Activated CD8-positive, alpha-beta memory T cell treated with anti-CD3 and anti-CD28 coated beads for 24 hours (primary cell): Measurements from ENCODE around the gene RETREG1.
"Not testable (repeated sequence)": the region's sequence is repeated elsewhere in the genome, so short reads cannot be mapped to it uniquely, and the experiment has no call there.

ENCODE experiments used
- DNase-seq: peaks from one replicate; pipeline ENCODE4 v3.0.0-alpha.2; 2020

RETREG1 gene

DNA sequence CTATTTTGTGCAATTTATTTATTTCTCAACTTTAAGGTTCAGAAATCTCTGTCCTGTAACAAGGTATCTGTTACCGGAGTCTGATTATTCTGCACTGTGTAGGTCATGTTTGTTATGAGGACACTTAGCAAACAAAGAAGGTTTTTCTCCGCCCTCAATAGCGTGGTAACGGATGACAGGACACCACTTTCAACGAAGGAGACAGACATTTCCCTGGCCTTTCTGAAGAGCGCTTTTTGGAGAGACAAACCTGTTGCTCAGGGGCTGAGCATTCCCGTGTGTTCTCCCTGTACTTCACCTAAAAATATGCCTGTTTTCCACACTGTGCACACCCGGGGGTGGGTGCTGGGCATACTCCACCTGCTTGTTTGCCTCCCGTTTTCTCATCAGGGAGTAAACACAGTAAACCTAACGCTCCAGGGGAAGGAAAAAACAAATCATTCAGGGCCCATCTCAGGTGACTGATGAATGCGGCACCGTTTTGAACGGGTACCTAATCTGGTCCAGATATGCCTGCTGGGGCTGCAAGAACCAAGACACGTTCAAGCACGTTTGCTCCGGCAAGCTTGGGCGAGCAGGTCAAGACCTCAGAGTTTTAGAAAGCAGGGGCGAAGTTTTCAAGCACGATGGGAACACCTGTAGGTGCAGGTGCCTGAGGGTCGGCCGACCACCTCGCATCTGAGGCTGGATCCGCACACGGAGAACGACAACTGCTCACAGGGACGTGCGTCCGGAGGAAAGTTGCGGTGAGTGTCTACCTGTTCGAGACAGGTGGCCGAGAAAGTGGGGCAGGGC is 859 bp downstream of the RETREG1 start:
- peak; percentile 69 for DNase-seq

DNA sequence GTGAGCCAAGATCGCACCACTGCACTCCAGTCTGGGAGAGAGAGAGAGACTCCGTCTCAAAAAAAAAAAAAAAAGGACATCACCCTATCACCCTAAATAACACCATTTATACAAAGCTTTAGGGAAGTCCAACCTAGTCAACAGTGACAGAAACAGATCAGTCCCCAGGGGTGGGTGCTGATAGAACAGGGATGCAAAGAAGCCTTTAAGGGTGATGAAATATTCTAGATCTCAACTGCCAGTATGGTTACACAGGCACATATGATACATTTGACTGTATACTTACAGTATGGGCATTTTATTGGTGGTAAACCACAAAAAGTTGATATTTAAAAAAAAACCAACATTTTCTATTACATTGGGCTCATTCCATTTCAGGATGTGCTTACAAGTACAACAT is 4.8 kb downstream of the RETREG1 start:
- no peak for DNase-seq

DNA sequence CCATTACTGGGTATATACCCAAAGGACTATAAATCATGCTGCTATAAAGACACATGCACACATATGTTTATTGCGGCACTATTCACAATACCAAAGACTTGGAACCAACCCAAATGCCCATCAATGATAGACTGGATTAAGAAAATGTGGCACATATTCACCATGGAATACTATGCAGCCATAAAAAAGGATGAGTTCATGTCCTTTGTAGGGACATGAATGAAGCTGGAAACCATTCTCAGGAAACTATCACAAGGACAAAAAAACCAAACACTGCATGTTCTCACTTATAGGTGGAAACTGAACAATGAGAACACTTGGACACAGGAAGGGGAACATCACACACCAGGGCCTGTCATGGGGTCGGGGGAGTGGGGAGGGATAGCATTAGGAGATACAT is 5.9 kb downstream of the RETREG1 start:
- DNase-seq: not testable (repeated sequence)

DNA sequence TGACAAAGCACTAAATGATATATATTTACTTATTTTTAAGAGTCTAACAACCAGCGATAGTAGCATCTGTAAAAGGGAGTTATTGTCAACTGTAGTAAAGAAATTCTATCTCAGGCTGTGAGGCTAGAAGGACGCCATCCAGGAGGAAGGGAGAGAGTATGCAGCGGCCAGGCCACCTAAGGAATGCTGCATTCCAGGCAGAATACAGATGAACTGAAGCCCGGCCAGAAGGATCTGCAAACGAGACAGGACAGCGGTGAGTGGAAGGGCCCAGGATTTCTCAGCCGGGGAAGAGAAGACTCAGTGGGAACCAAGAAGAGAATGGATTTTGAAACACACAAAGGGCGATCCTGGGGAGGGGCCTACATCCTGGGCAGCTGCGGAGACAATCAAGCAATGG is 7.4 kb downstream of the RETREG1 start:
- DNase-seq: no peak

DNA sequence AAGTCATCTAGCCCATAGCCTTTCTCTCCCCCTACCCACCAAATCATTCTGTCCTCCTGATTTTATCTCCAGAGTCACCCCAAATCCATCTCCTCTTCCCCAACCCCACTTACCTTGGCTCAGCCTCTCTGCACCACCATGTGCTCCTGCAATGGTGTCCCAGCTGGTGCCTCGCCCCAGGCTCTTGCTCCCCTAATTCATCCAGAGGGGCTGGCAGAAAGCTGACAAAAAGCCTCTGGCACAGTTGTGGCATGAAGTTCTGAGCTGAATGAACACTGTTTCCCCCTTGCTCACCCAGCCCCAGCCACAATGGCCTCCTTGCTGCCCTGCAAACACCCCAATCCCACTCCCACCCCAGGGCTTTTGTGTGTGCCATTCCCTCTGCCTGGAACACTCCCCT is 10.2 kb downstream of the RETREG1 start:
- DNase-seq: peak; percentile 51

DNA sequence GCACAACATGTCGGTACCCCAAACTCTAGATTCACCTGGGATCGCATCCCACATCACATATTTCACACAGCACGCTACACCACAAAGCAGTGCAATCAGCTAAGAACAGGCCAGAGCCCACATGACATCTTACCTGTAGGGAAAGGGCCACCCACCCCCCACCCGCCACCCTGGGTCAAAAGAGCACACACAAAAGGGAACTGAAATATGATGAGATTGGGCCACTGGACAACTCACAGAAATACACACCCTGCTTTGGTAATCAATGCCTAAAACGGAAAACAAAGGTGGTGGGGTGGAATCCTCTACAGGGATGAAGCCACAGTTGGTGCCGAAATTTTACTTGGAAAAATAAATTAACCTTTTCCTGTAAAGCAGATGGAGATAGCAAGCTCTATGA is 13.1 kb downstream of the RETREG1 start:
- no peak for DNase-seq

DNA sequence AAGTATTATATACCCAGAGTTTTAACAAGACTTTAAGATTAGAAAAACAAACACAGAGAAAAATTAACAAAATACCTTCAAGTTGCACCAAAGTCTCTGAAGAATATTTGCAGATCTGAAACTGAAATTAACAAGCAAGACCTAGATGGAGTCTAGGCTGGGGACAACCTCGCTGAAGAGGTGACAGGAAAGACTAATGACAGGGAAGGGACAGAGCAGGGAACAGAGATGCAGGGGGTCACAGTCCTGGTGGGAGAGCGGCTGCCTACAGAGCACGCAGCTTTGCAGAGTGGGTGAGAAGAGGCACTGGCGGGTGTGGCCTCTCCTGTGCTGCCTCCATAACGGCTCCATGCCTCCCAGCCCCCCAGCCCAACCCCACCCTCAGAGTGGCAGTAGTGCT is 13.5 kb downstream of the RETREG1 start:
- no peak for DNase-seq

DNA sequence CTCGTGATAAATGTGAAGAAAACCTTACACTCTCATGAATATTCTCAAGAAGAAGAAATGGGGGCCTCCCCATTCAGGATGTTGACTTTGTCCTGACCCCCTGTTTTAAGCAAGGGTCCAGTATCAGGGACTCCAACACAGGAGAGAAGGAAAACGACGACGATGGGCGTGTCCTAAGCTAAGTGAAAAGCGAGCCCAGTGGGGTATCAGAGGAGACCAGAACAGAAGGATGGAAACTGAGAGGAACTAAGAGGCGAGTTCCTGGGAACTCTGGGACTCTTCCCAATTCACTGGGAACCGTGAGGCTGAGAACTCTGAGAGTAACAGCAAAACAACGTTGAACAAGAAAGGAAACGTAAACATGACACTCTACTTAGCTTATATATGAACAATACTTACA is 14.6 kb downstream of the RETREG1 start:
- no peak for DNase-seq

DNA sequence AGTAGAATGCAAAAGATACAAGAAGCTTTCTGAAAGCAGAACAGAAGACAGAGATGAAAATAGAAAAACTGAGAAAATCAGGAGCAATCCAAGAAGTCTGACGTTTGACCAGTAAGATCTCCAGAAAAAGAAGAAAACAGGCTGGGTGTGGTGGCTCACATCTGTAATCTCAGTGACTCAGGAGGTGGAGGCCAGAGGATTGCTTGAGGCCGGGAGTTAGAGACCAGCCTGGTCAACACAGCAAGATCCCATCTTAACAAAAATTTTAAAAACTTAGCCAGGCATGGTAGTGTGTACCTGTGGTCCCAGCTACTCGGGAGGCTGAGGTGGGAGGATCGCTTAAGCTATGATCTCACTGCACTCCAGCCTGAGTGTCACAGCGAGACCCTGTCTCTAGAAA is 15.9 kb downstream of the RETREG1 start:
- DNase-seq: no peak

DNA sequence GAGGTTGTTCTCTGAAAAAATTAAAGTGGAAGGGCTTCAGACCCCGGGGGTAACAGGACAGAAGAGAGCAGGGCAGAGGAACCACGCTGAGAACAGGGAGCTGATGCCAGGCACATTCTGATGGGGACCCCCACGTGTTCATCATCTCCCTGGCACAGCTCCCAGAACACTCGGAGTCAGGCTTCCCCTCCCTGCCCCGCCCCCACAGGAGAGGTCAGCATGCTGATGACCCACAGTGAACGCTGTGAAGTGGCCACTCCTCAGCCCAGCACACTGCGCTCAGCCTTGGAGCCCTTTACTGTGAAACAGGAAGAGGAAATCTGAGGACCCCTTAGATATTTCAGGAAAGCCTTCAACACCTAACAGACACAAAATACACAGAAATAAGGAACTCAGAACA is 16.4 kb downstream of the RETREG1 start:
- no peak for DNase-seq

DNA sequence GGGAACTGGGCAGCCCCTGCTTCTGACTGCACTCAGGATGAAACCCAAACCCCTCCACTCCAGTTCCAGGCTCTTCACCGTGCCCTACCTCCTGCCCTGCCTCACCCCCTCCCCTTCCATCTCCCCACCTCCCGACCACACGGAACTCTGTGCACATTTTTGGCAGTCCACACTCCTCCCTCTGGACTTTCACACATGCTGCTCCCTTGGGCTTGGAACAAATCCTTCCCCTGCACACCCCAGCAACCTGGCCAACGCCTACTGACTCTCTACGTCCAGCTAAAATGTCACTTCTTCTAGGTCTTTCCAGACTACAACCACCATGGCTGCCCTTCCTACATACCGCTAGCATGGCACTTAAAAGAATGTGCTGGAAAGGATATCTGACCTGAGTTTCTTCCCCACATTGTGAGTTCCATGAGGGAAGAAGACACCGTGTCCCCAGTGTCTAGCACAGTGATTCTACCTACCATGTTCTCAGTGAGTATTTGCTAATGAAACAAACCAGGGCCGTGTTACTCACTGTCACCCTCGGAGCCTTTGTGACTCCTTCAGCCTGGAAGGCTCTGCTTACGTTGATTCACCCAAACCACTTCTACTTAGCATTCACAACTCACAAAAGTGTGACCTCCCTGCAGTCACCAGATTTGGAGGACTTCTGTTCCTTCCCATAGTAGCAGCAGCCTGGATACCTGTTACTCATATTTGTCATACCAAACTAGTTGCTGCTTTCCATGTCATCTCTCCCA is 18.7 kb downstream of the RETREG1 start:
- no peak for DNase-seq

DNA sequence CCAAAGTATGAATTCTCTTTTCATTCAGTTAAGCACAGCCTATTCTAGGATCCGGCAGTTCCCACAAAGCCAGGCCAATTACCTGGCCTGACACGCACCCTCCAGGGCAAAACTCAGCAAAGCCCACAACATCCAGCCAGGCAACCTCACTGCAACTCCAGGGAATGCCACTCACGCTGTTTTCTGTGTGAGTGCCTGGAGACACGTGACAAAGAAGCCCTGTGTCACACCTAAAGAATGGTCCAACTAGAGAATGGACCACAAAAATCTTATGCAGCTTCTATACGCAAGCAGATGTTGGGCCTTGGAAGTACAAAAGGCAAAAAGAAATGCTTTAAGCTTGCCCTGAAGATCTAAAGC is 20.2 kb downstream of the RETREG1 start:
- DNase-seq: peak; percentile 47

DNA sequence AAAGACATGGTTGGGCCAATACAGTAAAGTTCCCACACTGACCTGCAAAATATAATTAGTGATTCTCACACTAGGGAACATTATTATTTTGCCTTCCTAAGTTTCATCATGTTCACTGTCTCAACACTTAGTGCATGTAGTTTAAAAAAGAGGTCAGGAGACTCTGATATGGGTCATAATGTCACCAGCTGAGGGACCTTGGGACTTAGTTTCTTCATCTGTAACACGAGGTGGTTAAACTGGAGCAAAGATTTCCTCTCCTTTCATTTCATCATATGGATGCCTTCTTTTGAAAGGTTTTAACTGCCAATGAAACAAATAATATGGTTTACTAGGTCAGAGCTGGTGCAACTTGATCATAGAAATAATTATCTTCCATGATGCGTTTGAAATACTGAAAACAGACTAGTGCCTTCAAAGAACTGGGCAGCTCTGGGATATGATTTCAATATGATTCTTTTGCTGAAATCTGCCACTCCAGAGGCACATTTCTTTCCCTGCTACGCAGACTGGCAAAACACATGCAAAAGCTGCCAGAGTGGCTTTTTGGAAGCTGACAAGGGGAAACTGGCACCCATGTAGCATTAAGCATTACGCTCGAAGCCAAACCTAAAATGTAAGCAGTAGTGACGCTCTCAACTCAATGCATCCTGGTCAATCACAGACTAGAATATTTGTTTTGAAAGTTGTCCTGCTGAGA is 20.8 kb downstream of the RETREG1 start:
- DNase-seq: no peak

DNA sequence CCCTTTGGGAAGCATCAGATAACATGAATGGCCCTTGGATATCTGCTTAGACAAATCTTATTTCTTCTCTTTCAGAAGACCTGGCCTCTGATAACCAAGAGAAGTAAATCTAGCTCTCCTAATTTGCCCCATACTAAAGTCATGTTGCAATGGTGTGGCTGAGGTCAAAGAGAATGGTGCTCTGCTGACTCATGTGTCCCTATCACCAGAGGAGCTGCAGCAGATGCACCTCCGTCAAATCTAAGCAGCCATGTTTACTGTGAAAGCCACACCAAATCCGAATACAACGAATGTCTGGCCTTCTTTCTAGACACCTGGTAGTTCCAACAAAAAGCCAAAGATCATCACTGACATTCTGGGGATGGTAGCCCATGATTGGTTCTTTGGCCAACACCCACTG is 23.2 kb downstream of the RETREG1 start:
- no peak for DNase-seq

DNA sequence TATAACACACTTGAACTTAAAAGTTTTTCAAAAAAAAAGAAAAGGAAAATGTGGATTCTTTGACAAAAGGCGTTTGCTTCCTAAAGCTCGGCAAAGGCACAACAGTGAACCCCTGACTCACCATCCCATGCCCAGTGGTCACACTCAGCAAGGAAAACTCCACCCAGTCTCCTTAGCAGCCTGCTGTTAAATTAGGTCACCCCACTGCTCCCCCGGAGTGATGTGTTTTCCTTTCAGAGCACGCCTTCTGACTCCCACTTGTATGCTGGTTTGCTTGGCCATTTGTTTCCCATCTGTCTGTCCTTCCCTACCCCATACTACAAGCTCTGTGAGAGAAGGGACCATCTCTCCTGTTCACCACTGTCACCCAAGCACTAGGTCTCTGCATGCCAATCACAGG is 23.8 kb downstream of the RETREG1 start:
- DNase-seq: no peak

DNA sequence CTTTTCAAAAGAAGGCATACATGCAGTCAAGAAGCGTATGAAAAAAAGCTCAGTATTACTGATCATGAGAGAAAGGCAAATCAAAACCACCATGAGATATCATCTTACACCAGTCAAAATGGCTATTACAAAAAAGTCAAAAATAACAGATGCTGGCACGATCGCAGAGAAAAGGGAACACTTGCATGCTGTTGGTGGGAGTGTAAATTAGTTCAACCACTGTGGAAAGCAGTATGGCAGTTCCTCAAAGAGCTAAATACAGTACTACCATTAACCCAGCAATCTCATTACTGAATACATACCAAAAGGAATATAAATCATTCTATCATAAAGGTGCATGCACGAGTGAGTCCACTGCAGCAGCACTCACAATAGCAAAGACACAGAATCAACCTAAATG is 24.5 kb downstream of the RETREG1 start:
- no peak for DNase-seq

DNA sequence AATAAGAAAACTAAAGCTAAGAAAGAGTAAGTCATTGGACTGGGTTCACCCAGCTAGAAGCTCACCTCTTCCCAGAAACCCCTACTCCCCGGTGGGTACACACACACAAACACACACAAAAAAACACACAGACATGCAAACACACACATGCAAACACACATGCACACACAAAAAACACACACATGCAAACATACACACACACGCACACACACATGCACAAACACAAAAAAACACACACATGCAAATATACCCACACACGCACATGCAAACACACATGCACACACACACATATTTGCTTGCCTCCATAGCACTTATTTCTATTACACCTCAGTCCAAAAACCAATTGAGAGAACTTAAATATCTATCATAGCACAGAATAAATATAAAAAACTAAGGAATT is 26.1 kb downstream of the RETREG1 start:
- no peak for DNase-seq

DNA sequence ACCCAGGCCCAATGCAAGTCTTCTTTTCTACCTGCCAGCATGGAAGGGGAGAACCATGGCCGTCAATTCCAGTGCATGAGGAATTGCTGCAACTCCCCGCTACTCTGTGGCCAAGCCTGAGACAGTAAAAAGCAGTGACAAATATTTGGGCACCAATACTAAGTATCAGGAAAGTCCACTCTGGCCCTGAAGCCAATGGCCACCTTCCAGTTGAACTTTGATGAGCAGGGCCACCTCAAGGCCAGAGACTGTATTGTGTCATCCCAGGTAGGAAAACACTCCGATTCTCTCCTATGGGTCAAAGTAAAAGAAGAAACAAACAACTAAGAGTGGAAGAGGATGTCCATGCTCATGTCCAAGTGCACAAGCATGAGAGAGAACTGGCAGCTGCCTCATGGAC is 27.1 kb downstream of the RETREG1 start:
- no peak for DNase-seq

DNA sequence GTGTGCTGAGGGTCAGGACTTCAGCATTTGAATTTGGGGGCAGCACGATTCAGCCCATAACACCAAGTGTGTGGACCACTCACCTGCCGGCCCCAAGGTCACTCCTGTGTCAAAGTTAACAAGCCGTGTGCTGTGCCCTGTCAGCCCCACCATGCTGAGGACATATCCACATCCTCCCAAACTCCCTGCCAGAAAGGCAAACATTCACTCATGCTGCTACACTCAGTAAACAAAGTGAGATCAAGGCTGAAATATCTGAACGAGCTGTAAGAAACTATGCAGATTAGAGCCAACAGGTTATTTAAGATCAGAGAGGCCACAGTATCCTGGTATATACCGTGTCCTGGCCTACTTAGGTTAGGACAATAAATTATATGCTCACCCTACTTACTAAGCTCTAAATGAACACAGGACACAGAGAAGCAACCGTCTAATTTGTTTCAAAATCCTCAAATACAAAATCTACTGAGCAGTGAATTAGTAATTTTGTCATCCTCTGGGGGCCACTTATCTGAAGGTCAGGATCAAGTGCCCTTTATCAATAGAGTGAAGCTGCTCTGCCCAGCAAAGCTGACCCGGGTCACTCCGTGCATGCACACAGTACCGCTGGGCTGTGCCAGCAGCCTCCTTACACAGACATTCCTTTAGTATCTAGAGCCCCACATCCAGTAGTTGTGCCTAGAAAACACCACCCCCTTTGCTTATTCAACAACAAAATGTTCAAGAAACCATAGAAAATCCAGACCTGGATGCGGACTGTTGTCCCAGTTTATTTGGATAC is 28.2 kb downstream of the RETREG1 start:
- DNase-seq: no peak

DNA sequence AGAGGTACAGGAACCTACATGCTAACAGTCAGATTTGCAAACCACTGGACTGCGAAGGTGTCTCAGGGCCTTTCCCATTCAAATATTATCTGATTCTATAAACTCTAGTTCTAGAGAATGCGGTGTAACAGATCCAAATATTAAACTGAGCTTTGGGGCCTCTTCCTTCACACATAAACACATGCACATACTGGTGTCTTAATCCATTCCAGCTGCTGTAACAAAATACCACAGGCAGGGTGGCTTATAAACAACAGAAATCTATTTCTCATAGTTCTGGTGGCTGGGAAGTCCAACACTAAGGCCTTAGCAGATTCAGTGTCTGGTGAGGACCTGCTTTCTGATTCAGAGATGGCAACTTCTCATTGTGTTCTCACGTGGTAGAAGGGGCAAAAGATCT is 30.2 kb downstream of the RETREG1 start:
- DNase-seq: no peak

DNA sequence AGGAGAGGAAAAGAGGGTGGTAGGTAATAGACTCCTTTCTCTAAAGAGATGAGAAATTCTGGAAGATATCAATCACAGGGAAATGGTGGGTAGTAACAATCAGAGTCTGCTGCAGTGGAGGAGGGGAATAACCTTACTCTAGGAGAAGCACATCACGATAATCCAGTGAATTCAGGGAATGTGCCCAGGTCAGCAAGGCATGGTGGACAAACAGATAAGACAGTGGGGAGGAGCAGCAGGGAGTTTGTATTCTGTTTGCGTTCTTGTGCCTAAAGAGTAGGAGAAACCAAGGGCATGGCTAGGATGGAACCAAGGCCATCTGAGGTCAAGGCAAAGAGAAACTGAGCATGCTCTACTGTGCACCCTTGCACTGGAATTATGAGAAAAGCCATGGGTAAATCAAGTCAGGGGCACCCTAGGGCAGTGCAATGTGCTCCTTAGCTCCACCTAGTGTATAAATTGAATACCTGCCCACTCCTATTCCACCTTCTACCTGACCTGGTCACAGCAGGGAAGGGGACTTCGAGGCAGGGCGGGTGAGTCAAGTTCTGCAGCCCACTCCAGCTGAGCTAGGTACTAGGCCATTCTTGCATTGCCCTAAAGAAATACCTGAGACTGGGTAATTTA is 31.6 kb downstream of the RETREG1 start:
- no peak for DNase-seq

DNA sequence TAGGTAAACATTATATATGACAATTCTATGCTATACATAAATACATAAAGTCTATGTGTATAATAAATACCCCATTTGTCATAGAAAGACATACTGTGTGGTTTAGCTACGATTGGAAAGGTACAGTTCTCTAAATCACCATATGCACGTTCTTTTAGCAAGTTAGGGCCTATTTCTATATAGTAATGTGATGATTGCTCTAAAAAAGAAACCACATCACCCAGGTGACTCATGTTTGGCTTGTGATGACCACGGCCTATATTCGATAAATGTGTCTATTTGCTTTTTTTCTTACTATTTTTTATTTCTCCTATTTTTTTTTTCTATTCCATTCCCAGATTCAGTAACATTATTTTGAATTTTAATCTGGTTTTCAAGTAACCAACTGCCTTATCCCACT is 34.7 kb downstream of the RETREG1 start:
- no peak for DNase-seq

DNA sequence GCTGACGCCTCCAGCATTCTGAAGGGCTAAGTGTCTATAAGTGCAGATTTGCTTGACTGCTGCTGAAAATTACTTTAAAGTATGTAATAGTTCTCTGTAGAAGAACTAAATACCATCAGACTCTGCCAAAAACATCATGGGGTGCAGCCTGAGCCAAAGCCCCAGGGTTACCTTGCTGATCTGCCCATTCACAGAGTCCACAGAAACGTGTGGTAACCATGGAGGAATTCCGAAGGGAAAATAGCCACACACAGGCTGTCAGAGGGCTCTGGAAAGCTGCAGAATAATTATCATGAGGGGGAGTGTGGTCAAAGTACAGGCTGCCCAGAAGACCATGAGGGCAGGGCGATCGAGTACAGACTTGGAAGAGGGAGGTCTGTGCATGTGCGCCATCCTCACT is 36.4 kb downstream of the RETREG1 start:
- DNase-seq: no peak
